Motor neuron (in vitro differentiated cells): ENCODE measurements around the gene AQP4. TPM values are rescaled to one million over a fixed set of nuclear protein-coding genes. Genes with fewer than 3 reads are reported as not detected.

Experiments
- ATAC-seq, 8 experiments: fragments of 200-7000 bp; cut with Tn5 transposase; replicated peaks in 6 of 8; 2 replicates each; pipeline ENCODE4 v1.8.0; 2021; ENCODE audit warnings: mild to moderate bottlenecking in 8 of 8, moderate library complexity in 8 of 8
- H3K27ac ChIP-seq, 2 donors: fragments of 250-450 bp; sonication (Bioruptor Pico); 2 replicates each; pipeline ENCODE4 v1.9.0; 2021; ENCODE audit warnings: antibody characterized with exemption in 2 of 2, mild to moderate bottlenecking in 2 of 2, moderate library complexity in 1 of 2
- H3K4me1 ChIP-seq, 2 donors: fragments of 250-450 bp; sonication (Bioruptor Pico); replicated peaks in 1 of 2; 2 replicates each; pipeline ENCODE4 v1.6.1; 2021; ENCODE audit warnings: antibody characterized with exemption in 2 of 2, mild to moderate bottlenecking in 2 of 2, moderate library complexity in 1 of 2
- H3K4me3 ChIP-seq, 5 donors: fragments of 250-450 bp; sonication (Bioruptor Pico); 2 replicates each; pipeline ENCODE4 v1.9.0; 2021; ENCODE audit warnings: antibody characterized with exemption in 5 of 5, mild to moderate bottlenecking in 5 of 5, moderate library complexity in 4 of 5
- WGBS, 10 experiments: fragments of 450-650 bp; shearing (Covaris generic); methylation state at CpG; one replicate each; pipeline ENCODE4 v1.0.0; 2022; 5-methylcytosine and 5-hydroxymethylcytosine counted together
- in situ Hi-C, 9 experiments: fragments of 400-800 bp; cut with MboI; loops; one replicate each; pipeline ENCODE4 v1.15.0; 2021; ENCODE audit warnings: low sequenced_read_pairs in 9 of 9, low pct_unique_long_range_greater_than_20kb in 2 of 9; ENCODE audit not compliant: unreplicated experiment in 9 of 9
- total RNA-seq, 8 experiments: library from RNA; unstranded; fragments of 300-600 nt; gene quantifications; 2 replicates each; pipeline versions ENCODE4 v1.2.3 to v1.2.4, GENCODE V29; 2022

The AQP4 gene
- total RNA-seq, 8 experiments from 2014 or later, result 0.05 to 63.2 (median 0.16) TPM; not detected in 2

GRCh38 chr18:26867471-26867870 lies 2.0 kb upstream of the AQP4 start:
- no peak overlapping the region for H3K4me3 ChIP-seq
- no peak overlapping the region for H3K27ac ChIP-seq
- peak in 1 of 8 experiments; percentile 36 for ATAC-seq
- WGBS, 10 experiments, result 0 to 100% (median 79%) methylated on average over 1 to 4 of the region's 4 CpGs; no CpG with 5 or more reads in 2 of the 10 experiments
- in situ Hi-C loops, result no loop called here
- H3K4me1 ChIP-seq, result peaks cover 3 to 5% of the 10 kb centered on the region in 2 donors

GRCh38 chr18:26864658-26865057 lies 849 bp downstream of the AQP4 start:
- Histone ChIP-seq H3K4me1 (peaks cover 3 to 7% of the 10 kb centered on the region in 2 donors), H3K4me3 (no peak overlapping the region), H3K27ac (no peak overlapping the region)
- in situ Hi-C loops, result no loop called here
- ATAC-seq, result no peak
- WGBS, 10 experiments, result 33 to 100% (median 85%) methylated on average over 1 to 6 of the region's 7 CpGs; no CpG with 5 or more reads in 4 of the 10 experiments

- in situ Hi-C loops, result no loop called here
These were observed 1.5 kb downstream of the AQP4 start for GRCh38 chr18:26863921-26864497.

GRCh38 chr18:26863122-26863879 lies 2.2 kb downstream of the AQP4 start:
- in situ Hi-C loops, result no loop called here
- Histone ChIP-seq H3K27ac (no peak overlapping the region), H3K4me1 (peaks cover 2 to 3% of the 10 kb centered on the region in 2 donors), H3K4me3 (peak overlapping the region; percentile 23 to 39 (median 31))
- peak; percentile 84 to 99 (median 93) for ATAC-seq
- 0 to 10% (median 0%) methylated on average over 1 to 6 of the region's 40 CpGs; no CpG with 5 or more reads in 5 of the 10 experiments for WGBS, 10 experiments

More at GRCh38 chr18:26863921-26864497, 1.5 kb downstream of the AQP4 start:
- H3K4me1 ChIP-seq, result peaks cover 3 to 7% of the 10 kb centered on the region in 2 donors
- ATAC-seq, result no peak
- no peak overlapping the region for H3K27ac ChIP-seq
- WGBS, 10 experiments, result 26 to 90% (median 66%) methylated on average over 1 to 7 of the region's 9 CpGs; no CpG with 5 or more reads in 3 of the 10 experiments
- H3K4me3 ChIP-seq, result no peak overlapping the region

- Histone ChIP-seq H3K27ac (no peak overlapping the region), H3K4me3 (no peak overlapping the region), H3K4me1 (peaks cover 2 to 3% of the 10 kb centered on the region in 2 donors)
- in situ Hi-C loops, result no loop called here
- ATAC-seq, result no peak
- WGBS, 10 experiments, result 20 to 100% (median 94%) methylated on average over 2 to 4 of the region's 5 CpGs; no CpG with 5 or more reads in 7 of the 10 experiments
These were observed 3.4 kb downstream of the AQP4 start for GRCh38 chr18:26862084-26862483.

- in situ Hi-C loops, result no loop called here
- H3K4me3 ChIP-seq, result no peak overlapping the region
- no peak overlapping the region for H3K27ac ChIP-seq
- ATAC-seq, result no peak
- peaks cover 0 to 2% of the 10 kb centered on the region in 2 donors for H3K4me1 ChIP-seq
- 21 to 100% (median 83%) methylated on average over 1 to 8 of the region's 10 CpGs for WGBS, 10 experiments
These were observed 11.1 kb downstream of the AQP4 start for GRCh38 chr18:26854292-26854881.

GRCh38 chr18:26853401-26853800 lies 12.1 kb downstream of the AQP4 start:
- Histone ChIP-seq H3K27ac (no peak overlapping the region), H3K4me1 (peaks cover 0 to 2% of the 10 kb centered on the region in 2 donors), H3K4me3 (no peak overlapping the region)
- 0 to 100% (median 67%) methylated on average over 1 to 2 of the region's 2 CpGs; no CpG with 5 or more reads in 1 of the 10 experiments for WGBS, 10 experiments
- in situ Hi-C loops, result no loop called here
- no peak for ATAC-seq

GRCh38 chr18:26843760-26844159 lies 21.7 kb downstream of the AQP4 start:
- WGBS, 10 experiments, result 29 to 100% (median 100%) methylated on average over 1 of the region's 1 CpG; no CpG with 5 or more reads in 5 of the 10 experiments
- Histone ChIP-seq H3K4me3 (no peak overlapping the region), H3K4me1 (no peaks in the 10 kb centered on the region), H3K27ac (no peak overlapping the region)
- no peak for ATAC-seq
- in situ Hi-C loops, result no loop called here

GRCh38 chr18:26840965-26841364 lies 24.5 kb downstream of the AQP4 start:
- no peak overlapping the region for H3K27ac ChIP-seq
- 0 to 100% (median 70%) methylated on average over 1 to 5 of the region's 5 CpGs for WGBS, 10 experiments
- in situ Hi-C loops, result no loop called here
- ATAC-seq, result no peak
- H3K4me1 ChIP-seq, result no peaks in the 10 kb centered on the region
- H3K4me3 ChIP-seq, result no peak overlapping the region

- no peak overlapping the region for H3K4me3 ChIP-seq
- H3K27ac ChIP-seq, result no peak overlapping the region
- no peak for ATAC-seq
- in situ Hi-C loops, result no loop called here
- H3K4me1 ChIP-seq, result no peaks in the 10 kb centered on the region
- 0 to 83% (median 50%) methylated on average over 1 to 2 of the region's 2 CpGs; no CpG with 5 or more reads in 2 of the 10 experiments for WGBS, 10 experiments
These were observed 25.9 kb downstream of the AQP4 start for GRCh38 chr18:26839609-26840008.

- Histone ChIP-seq H3K4me3 (no peak overlapping the region), H3K27ac (no peak overlapping the region), H3K4me1 (no peaks in the 10 kb centered on the region)
- WGBS, 10 experiments, result 64 to 100% (median 98%) methylated on average over 1 to 10 of the region's 11 CpGs; no CpG with 5 or more reads in 5 of the 10 experiments
- ATAC-seq, result no peak
- in situ Hi-C loops, result no loop called here
These were observed 33.2 kb downstream of the AQP4 start for GRCh38 chr18:26832302-26832701.

GRCh38 chr18:26827581-26827980 lies 37.9 kb downstream of the AQP4 start:
- Histone ChIP-seq H3K27ac (no peak overlapping the region), H3K4me3 (no peak overlapping the region), H3K4me1 (no peaks in the 10 kb centered on the region)
- ATAC-seq, result no peak
- in situ Hi-C loops, result no loop called here
- 0 to 87% (median 54%) methylated on average over 1 to 3 of the region's 3 CpGs; no CpG with 5 or more reads in 4 of the 10 experiments for WGBS, 10 experiments

- no peak for ATAC-seq
- in situ Hi-C loops, result no loop called here
- no peak overlapping the region for H3K4me3 ChIP-seq
- WGBS, 10 experiments, result 0 to 100% (median 63%) methylated on average over 1 to 6 of the region's 6 CpGs; no CpG with 5 or more reads in 1 of the 10 experiments
- no peak overlapping the region for H3K27ac ChIP-seq
- H3K4me1 ChIP-seq, result no peaks in the 10 kb centered on the region
These were observed 38.8 kb downstream of the AQP4 start for GRCh38 chr18:26826656-26827235.
